ENCODE data around the gene ASB13.

The ASB13 gene

GRCh38 chr10:5618042-5618441 lies 48.4 kb downstream of the ASB13 start:
- no peaks in the 10 kb centered on the region for H3K27me3 ChIP-seq
- no peak for DNase-seq
- H3K4me1 ChIP-seq = no peaks in the 10 kb centered on the region
- no peaks in the 10 kb centered on the region for H3K9me3 ChIP-seq
- TF ChIP-seq CTCF (IDR thresholded peaks at IDR 0.05; ENCODE audit: low read depth, low read length) = no peak
- no peak overlapping the region for H3K4me3 ChIP-seq (ENCODE audit: low read depth, low read length)
- no peaks in the 10 kb centered on the region for H3K36me3 ChIP-seq

- H3K4me3 ChIP-seq (ENCODE audit: low read depth, low read length) = no peak overlapping the region
- no peaks in the 10 kb centered on the region for H3K27me3 ChIP-seq
- no peaks in the 10 kb centered on the region for H3K36me3 ChIP-seq
- TF ChIP-seq CTCF (IDR thresholded peaks at IDR 0.05; ENCODE audit: low read depth, low read length) = no peak
- H3K4me1 ChIP-seq = no peaks in the 10 kb centered on the region
- H3K9me3 ChIP-seq = no peaks in the 10 kb centered on the region
- no peak for DNase-seq
Measured at GRCh38 chr10:5617521-5617920, 48.9 kb downstream of the ASB13 start.

DNA sequence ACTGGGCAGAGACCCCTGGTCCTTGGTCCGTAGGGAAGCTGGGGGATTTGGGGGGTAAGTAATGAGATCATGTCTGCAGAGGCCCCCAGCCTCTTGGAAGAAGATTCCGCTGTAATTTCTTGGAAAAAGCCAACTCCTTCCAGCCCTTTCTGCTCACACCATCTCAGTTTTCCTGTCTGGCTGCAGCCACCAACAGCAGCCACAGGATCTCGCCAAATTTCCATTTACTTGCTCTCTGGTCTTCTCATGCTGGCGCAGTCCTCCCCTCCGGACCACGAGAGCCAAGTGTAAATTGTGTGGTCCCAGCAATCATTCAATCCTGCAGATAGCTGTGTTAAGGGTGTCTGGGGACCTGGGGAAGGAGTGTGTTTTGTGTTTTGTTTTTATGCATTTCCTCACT lies 49.6 kb downstream of the ASB13 start:
- no peaks in the 10 kb centered on the region for H3K4me1 ChIP-seq
- no peak for DNase-seq
- H3K36me3 ChIP-seq = no peaks in the 10 kb centered on the region
- H3K4me3 ChIP-seq (ENCODE audit: low read depth, low read length) = no peak overlapping the region
- no peaks in the 10 kb centered on the region for H3K9me3 ChIP-seq
- H3K27me3 ChIP-seq = no peaks in the 10 kb centered on the region
- TF ChIP-seq CTCF (IDR thresholded peaks at IDR 0.05; ENCODE audit: low read depth, low read length) = no peak

GRCh38 chr10:5616046-5616445 lies 50.3 kb downstream of the ASB13 start:
- H3K4me3 ChIP-seq (ENCODE audit: low read depth, low read length) = no peak overlapping the region
- no peaks in the 10 kb centered on the region for H3K27me3 ChIP-seq
- no peak for DNase-seq
- TF ChIP-seq CTCF (IDR thresholded peaks at IDR 0.05; ENCODE audit: low read depth, low read length) = no peak
- H3K9me3 ChIP-seq = no peaks in the 10 kb centered on the region
- H3K36me3 ChIP-seq = no peaks in the 10 kb centered on the region
- H3K4me1 ChIP-seq = no peaks in the 10 kb centered on the region

GRCh38 chr10:5615316-5615715 lies 51.1 kb downstream of the ASB13 start:
- Histone ChIP-seq H3K36me3 (no peaks in the 10 kb centered on the region), H3K9me3 (no peaks in the 10 kb centered on the region), H3K4me3 (ENCODE audit: low read depth, low read length) (no peak overlapping the region), H3K4me1 (no peaks in the 10 kb centered on the region), H3K27me3 (no peaks in the 10 kb centered on the region)
- TF ChIP-seq CTCF (IDR thresholded peaks at IDR 0.05; ENCODE audit: low read depth, low read length) = no peak
- no peak for DNase-seq

GRCh38 chr10:5614155-5614721 lies 52.2 kb downstream of the ASB13 start:
- H3K4me3 ChIP-seq (ENCODE audit: low read depth, low read length) = no peak overlapping the region
- no peak for DNase-seq
- H3K9me3 ChIP-seq = no peaks in the 10 kb centered on the region
- no peaks in the 10 kb centered on the region for H3K27me3 ChIP-seq
- H3K36me3 ChIP-seq = no peaks in the 10 kb centered on the region
- TF ChIP-seq CTCF (IDR thresholded peaks at IDR 0.05; ENCODE audit: low read depth, low read length) = no peak
- no peaks in the 10 kb centered on the region for H3K4me1 ChIP-seq

All from BE2C (cell line).